SK-N-SH treated with all-trans-retinoic acid at 6 μM for 48 hours (cell line): ENCODE measurements around the gene ZFAND3.

Experiments
- ARNTL ChIP-seq: fragments of 450-650 bp; formaldehyde crosslinking; IDR thresholded peaks from 2 replicates; pipeline ENCODE4 v1.5.0; 2020; ENCODE audit warnings: low read depth, mild to moderate bottlenecking, moderate library complexity, borderline replicate concordance
- CREB5 ChIP-seq: fragments of 250-450 bp; sonication (Bioruptor Pico); IDR thresholded peaks from 2 replicates; pipeline ENCODE4 v1.5.1; 2020; ENCODE audit warnings: low read depth, mild to moderate bottlenecking, moderate library complexity
- CSDC2 ChIP-seq: fragments of 250-450 bp; sonication (Bioruptor Pico); IDR thresholded peaks from 2 replicates; pipeline ENCODE4 v1.5.0; 2020; ENCODE audit warnings: mild to moderate bottlenecking, moderate library complexity
- GLIS3 ChIP-seq: fragments of 250-450 bp; sonication (Bioruptor Pico); IDR thresholded peaks from 2 replicates; pipeline ENCODE4 v1.5.0; 2020; ENCODE audit warnings: mild to moderate bottlenecking, moderate library complexity
- OSR1 ChIP-seq: fragments of 250-450 bp; sonication (Bioruptor Pico); IDR thresholded peaks from 2 replicates; pipeline ENCODE4 v1.8.0; 2022; ENCODE audit warnings: moderate library complexity, mild to moderate bottlenecking, inconsistent platforms
- PPARA ChIP-seq: fragments of 250-450 bp; sonication (Bioruptor Pico); IDR thresholded peaks from 2 replicates; pipeline ENCODE4 v1.5.0; 2020; ENCODE audit warnings: mild to moderate bottlenecking, borderline replicate concordance
- TOX ChIP-seq: fragments of 250-450 bp; sonication (Bioruptor Pico); IDR thresholded peaks from 2 replicates; pipeline ENCODE4 v1.8.0; 2021; ENCODE audit warnings: mild to moderate bottlenecking, moderate library complexity, borderline replicate concordance
- TSHZ2 ChIP-seq: fragments of 250-450 bp; sonication (Bioruptor Pico); IDR thresholded peaks from 2 replicates; pipeline ENCODE4 v1.5.0; 2020; ENCODE audit warnings: mild to moderate bottlenecking, moderate library complexity
- ZFP3 ChIP-seq: fragments of 250-450 bp; sonication (Bioruptor Pico); IDR thresholded peaks from 2 replicates; pipeline ENCODE4 v1.5.0; 2020; ENCODE audit warnings: mild to moderate bottlenecking, moderate library complexity
- ZFP30 ChIP-seq: fragments of 450-650 bp; formaldehyde crosslinking; IDR thresholded peaks from 2 replicates; pipeline ENCODE4 v1.5.0; 2022; ENCODE audit warnings: mild to moderate bottlenecking, moderate library complexity
- ZNF565 ChIP-seq: fragments of 450-650 bp; formaldehyde crosslinking; conservative IDR thresholded peaks from 2 replicates; pipeline ENCODE4 v1.5.0; 2020; ENCODE audit warnings: low read depth, mild to moderate bottlenecking, moderate library complexity
- TF ChIP-seq, protein P1 (sequence below): fragments of 250-450 bp; sonication (Bioruptor Pico); IDR thresholded peaks from 2 replicates; pipeline ENCODE4 v1.8.0; 2020; ENCODE audit warnings: mild to moderate bottlenecking, moderate library complexity, borderline replicate concordance

- no peak for TF ChIP-seq ARNTL
- TF ChIP-seq, protein P1, sequence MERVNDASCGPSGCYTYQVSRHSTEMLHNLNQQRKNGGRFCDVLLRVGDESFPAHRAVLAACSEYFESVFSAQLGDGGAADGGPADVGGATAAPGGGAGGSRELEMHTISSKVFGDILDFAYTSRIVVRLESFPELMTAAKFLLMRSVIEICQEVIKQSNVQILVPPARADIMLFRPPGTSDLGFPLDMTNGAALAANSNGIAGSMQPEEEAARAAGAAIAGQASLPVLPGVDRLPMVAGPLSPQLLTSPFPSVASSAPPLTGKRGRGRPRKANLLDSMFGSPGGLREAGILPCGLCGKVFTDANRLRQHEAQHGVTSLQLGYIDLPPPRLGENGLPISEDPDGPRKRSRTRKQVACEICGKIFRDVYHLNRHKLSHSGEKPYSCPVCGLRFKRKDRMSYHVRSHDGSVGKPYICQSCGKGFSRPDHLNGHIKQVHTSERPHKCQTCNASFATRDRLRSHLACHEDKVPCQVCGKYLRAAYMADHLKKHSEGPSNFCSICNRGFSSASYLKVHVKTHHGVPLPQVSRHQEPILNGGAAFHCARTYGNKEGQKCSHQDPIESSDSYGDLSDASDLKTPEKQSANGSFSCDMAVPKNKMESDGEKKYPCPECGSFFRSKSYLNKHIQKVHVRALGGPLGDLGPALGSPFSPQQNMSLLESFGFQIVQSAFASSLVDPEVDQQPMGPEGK (CRISPR knock-in tag), result no peak
- no peak for TF ChIP-seq TOX
- no peak for TF ChIP-seq ZNF565 (CRISPR knock-in tag)
- no peak for TF ChIP-seq ZFP3
- TF ChIP-seq PPARA (CRISPR knock-in tag), result no peak
- TF ChIP-seq GLIS3 (CRISPR knock-in tag), result no peak
- TF ChIP-seq OSR1 (CRISPR knock-in tag), result no peak
- no peak for TF ChIP-seq TSHZ2 (CRISPR knock-in tag)
- TF ChIP-seq CSDC2 (CRISPR knock-in tag), result no peak
- no peak for TF ChIP-seq ZFP30 (CRISPR knock-in tag)
- no peak for TF ChIP-seq CREB5
These were observed 160.7 kb downstream of the ZFAND3 start for GRCh38 chr6:37980222-37980595.
